Activated naive CD8-positive, alpha-beta T cell treated with anti-CD3 and anti-CD28 coated beads for 36 hours (primary cell): ENCODE data around the gene TSR3. TPM values are rescaled to one million over a fixed set of nuclear protein-coding genes. Genes with fewer than 3 reads are reported as not detected.

ENCODE experiments used
- DNase-seq: peaks from one replicate; pipeline ENCODE4 v3.0.0; 2021
- H3K27ac Mint-ChIP-seq: one replicate; pipeline ENCODE4 v1.8.0; 2022; ENCODE audit warnings: mild to moderate bottlenecking, moderate library complexity, mixed read lengths
- H3K27me3 Mint-ChIP-seq: one replicate; pipeline ENCODE4 v1.8.0; 2022; ENCODE audit warnings: mild to moderate bottlenecking, mixed read lengths
- H3K36me3 Mint-ChIP-seq: one replicate; pipeline ENCODE4 v1.8.0; 2021; ENCODE audit warnings: mild to moderate bottlenecking, mixed read lengths
- H3K4me1 Mint-ChIP-seq: one replicate; pipeline ENCODE4 v1.8.0; 2021; ENCODE audit warnings: mixed read lengths
- H3K4me3 Mint-ChIP-seq: one replicate; pipeline ENCODE4 v1.8.0; 2022; ENCODE audit warnings: mild to moderate bottlenecking, moderate library complexity, mixed read lengths
- H3K9me3 Mint-ChIP-seq: one replicate; pipeline ENCODE4 v1.8.0; 2022; ENCODE audit warnings: mixed read lengths
- total RNA-seq, 2 experiments: library from RNA; stranded (reverse); gene quantifications; one replicate each; pipeline ENCODE4 v1.2.3, GENCODE V29; 2021

TSR3 gene
- total RNA-seq, 2 experiments from 2014 or later = 80.3 to 82.6 TPM

- Mint-ChIP-seq H3K9me3 (no peaks in the 10 kb centered on the region), H3K36me3 (peaks cover 8% of the 10 kb centered on the region), H3K4me3 (no peak overlapping the region), H3K4me1 (peaks cover 13% of the 10 kb centered on the region), H3K27ac (no peak overlapping the region), H3K27me3 (no peaks in the 10 kb centered on the region)
- DNase-seq = no peak
Measured at GRCh38 chr16:1381612-1382406, 30.1 kb upstream of the TSR3 start.

GRCh38 chr16:1380195-1380594, 28.5 kb upstream of the TSR3 start:
- DNase-seq = no peak
- H3K27ac Mint-ChIP-seq = peak overlapping the region; percentile 75
- H3K4me3 Mint-ChIP-seq = peak overlapping the region; percentile 80
- H3K27me3 Mint-ChIP-seq = no peaks in the 10 kb centered on the region
- H3K9me3 Mint-ChIP-seq = no peaks in the 10 kb centered on the region
- peaks cover 13% of the 10 kb centered on the region for H3K4me1 Mint-ChIP-seq
- H3K36me3 Mint-ChIP-seq = peaks cover 8% of the 10 kb centered on the region

- no peaks in the 10 kb centered on the region for H3K27me3 Mint-ChIP-seq
- H3K4me3 Mint-ChIP-seq = peak overlapping the region; percentile 90
- H3K9me3 Mint-ChIP-seq = no peaks in the 10 kb centered on the region
- peak overlapping the region; percentile 75 for H3K27ac Mint-ChIP-seq
- peak; percentile 77 for DNase-seq
- peaks cover 8% of the 10 kb centered on the region for H3K36me3 Mint-ChIP-seq
- peaks cover 13% of the 10 kb centered on the region for H3K4me1 Mint-ChIP-seq
Measured at GRCh38 chr16:1379304-1380076, 27.8 kb upstream of the TSR3 start.

- peaks cover 8% of the 10 kb centered on the region for H3K36me3 Mint-ChIP-seq
- H3K27ac Mint-ChIP-seq = peak overlapping the region; percentile 90
- no peaks in the 10 kb centered on the region for H3K27me3 Mint-ChIP-seq
- peaks cover 13% of the 10 kb centered on the region for H3K4me1 Mint-ChIP-seq
- no peaks in the 10 kb centered on the region for H3K9me3 Mint-ChIP-seq
- H3K4me3 Mint-ChIP-seq = peak overlapping the region; percentile 90
- DNase-seq = peak; percentile 73
Measured at GRCh38 chr16:1378804-1379303, 27.2 kb upstream of the TSR3 start.

GRCh38 chr16:1378087-1378803, 26.6 kb upstream of the TSR3 start:
- H3K9me3 Mint-ChIP-seq = no peaks in the 10 kb centered on the region
- H3K4me1 Mint-ChIP-seq = peaks cover 13% of the 10 kb centered on the region
- peak overlapping the region; percentile 90 for H3K27ac Mint-ChIP-seq
- H3K4me3 Mint-ChIP-seq = peak overlapping the region; percentile 90
- peaks cover 8% of the 10 kb centered on the region for H3K36me3 Mint-ChIP-seq
- DNase-seq = no peak
- no peaks in the 10 kb centered on the region for H3K27me3 Mint-ChIP-seq

GRCh38 chr16:1377406-1378010, 25.8 kb upstream of the TSR3 start:
- Mint-ChIP-seq H3K36me3 (peaks cover 8% of the 10 kb centered on the region), H3K27ac (peak overlapping the region; percentile 90), H3K27me3 (no peaks in the 10 kb centered on the region), H3K4me1 (peaks cover 13% of the 10 kb centered on the region), H3K9me3 (no peaks in the 10 kb centered on the region), H3K4me3 (peak overlapping the region; percentile 90)
- DNase-seq = no peak

- no peaks in the 10 kb centered on the region for H3K9me3 Mint-ChIP-seq
- H3K27me3 Mint-ChIP-seq = no peaks in the 10 kb centered on the region
- H3K36me3 Mint-ChIP-seq = peaks cover 8% of the 10 kb centered on the region
- no peak overlapping the region for H3K4me3 Mint-ChIP-seq
- H3K27ac Mint-ChIP-seq = no peak overlapping the region
- no peak for DNase-seq
- peaks cover 13% of the 10 kb centered on the region for H3K4me1 Mint-ChIP-seq
Measured at GRCh38 chr16:1375741-1376410, 24.2 kb upstream of the TSR3 start.

- no peak for DNase-seq
Measured at GRCh38 chr16:1375298-1375640, 23.6 kb upstream of the TSR3 start.

GRCh38 chr16:1374418-1375297, 23.0 kb upstream of the TSR3 start:
- DNase-seq = no peak
- peak overlapping the region; percentile 54 for H3K27ac Mint-ChIP-seq
- H3K4me3 Mint-ChIP-seq = no peak overlapping the region
- no peaks in the 10 kb centered on the region for H3K9me3 Mint-ChIP-seq
- H3K27me3 Mint-ChIP-seq = no peaks in the 10 kb centered on the region
- H3K4me1 Mint-ChIP-seq = peaks cover 9% of the 10 kb centered on the region
- peaks cover 8% of the 10 kb centered on the region for H3K36me3 Mint-ChIP-seq

More at GRCh38 chr16:1375298-1375640, 23.6 kb upstream of the TSR3 start:
- H3K4me1 Mint-ChIP-seq = peaks cover 13% of the 10 kb centered on the region
- H3K9me3 Mint-ChIP-seq = no peaks in the 10 kb centered on the region
- no peaks in the 10 kb centered on the region for H3K27me3 Mint-ChIP-seq
- no peak overlapping the region for H3K27ac Mint-ChIP-seq
- H3K36me3 Mint-ChIP-seq = peaks cover 8% of the 10 kb centered on the region
- H3K4me3 Mint-ChIP-seq = no peak overlapping the region

GRCh38 chr16:1372292-1372950, 20.7 kb upstream of the TSR3 start:
- peaks cover 2% of the 10 kb centered on the region for H3K36me3 Mint-ChIP-seq
- H3K4me1 Mint-ChIP-seq = no peaks in the 10 kb centered on the region
- no peak for DNase-seq
- H3K4me3 Mint-ChIP-seq = no peak overlapping the region
- H3K27ac Mint-ChIP-seq = no peak overlapping the region
- no peaks in the 10 kb centered on the region for H3K27me3 Mint-ChIP-seq
- H3K9me3 Mint-ChIP-seq = no peaks in the 10 kb centered on the region

GRCh38 chr16:1371054-1371978, 19.6 kb upstream of the TSR3 start:
- no peaks in the 10 kb centered on the region for H3K27me3 Mint-ChIP-seq
- no peaks in the 10 kb centered on the region for H3K9me3 Mint-ChIP-seq
- H3K36me3 Mint-ChIP-seq = peaks cover 2% of the 10 kb centered on the region
- H3K4me3 Mint-ChIP-seq = no peak overlapping the region
- no peak for DNase-seq
- no peak overlapping the region for H3K27ac Mint-ChIP-seq
- H3K4me1 Mint-ChIP-seq = no peaks in the 10 kb centered on the region

- Mint-ChIP-seq H3K9me3 (no peaks in the 10 kb centered on the region), H3K4me3 (no peak overlapping the region), H3K27ac (no peak overlapping the region), H3K27me3 (no peaks in the 10 kb centered on the region), H3K4me1 (peaks cover 2% of the 10 kb centered on the region), H3K36me3 (peaks cover 2% of the 10 kb centered on the region)
- DNase-seq = no peak
Measured at GRCh38 chr16:1367486-1368174, 16.0 kb upstream of the TSR3 start.
